ENCODE measurements around the gene SMAD2. TPM values are rescaled to one million over a fixed set of nuclear protein-coding genes. Genes with fewer than 3 reads are reported as not detected.

Gene SMAD2
- total RNA-seq, 1 donor from 2014 or later = 353 TPM

DNA sequence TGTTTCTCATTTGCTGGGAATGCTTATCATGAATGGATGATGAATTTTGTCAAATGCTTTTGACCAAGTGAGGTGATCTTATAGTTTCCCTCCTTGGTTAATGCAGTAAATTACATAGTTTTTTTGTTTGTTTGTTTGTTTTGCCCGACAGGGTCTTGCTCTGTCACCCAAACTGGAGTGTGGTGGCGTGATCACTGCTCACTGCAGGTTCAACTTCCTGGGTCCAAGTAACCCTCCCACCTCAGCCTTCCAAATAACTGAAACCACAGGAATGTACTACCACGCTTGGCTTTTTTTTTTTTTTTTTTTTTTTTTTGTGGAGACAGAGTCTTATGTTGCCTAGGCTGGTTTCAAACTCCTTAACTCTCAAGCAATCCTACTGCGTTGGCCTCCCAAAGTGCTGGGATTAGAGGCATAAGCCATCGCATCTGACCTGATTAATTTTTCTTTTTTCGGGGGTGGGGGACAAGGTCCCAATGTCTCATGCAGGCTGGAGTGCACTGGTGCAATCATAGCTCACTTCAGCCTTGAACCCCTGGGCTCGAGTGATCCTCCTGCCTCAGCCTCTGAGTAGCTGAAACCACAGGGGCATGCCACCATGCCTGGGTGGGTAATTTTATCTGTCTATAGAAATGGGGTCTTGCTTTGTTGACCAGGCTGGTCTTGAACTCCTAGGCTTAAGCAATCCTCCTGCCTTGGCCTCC, 48.6 kb downstream of the SMAD2 start:
- intact Hi-C loops (cut with micrococcal nuclease) = loop anchor here (5.0 kb wide), 1 partner anchor 35 kb away; no protein-coding TSS in a partner anchor
- DNase-seq (ENCODE audit: low spot score) = no peak
- Mint-ChIP-seq H3K36me3 (ENCODE audit: low read depth) (peaks cover 78% of the 10 kb centered on the region), H3K4me1 (ENCODE audit: low read depth) (peaks cover 40% of the 10 kb centered on the region), H3K27me3 (ENCODE audit: low read depth) (no peaks in the 10 kb centered on the region), H3K4me3 (ENCODE audit: low read depth) (no peak overlapping the region), H3K27ac (no peak overlapping the region), H3K9me3 (peaks cover 3% of the 10 kb centered on the region)

DNA sequence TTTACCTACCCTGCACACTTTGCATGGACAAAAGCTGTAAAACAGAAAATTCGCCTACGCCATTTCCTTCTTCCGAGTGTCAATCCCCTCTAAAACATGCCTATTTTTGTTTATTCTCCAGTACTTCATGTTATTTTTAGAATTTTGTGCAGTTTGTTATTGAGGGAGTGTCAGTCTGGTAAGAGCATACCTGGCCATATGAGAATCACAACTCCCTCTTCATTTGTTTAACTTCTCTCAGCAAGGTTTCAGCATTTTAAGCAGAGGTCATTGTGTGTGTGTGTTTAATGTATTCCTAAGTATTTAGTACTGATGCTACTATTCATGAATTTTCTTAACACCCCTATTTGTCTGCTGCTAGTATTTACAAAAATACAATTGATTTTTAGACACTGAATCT, 49.4 kb downstream of the SMAD2 start:
- Mint-ChIP-seq H3K4me3 (ENCODE audit: low read depth) (no peak overlapping the region), H3K27ac (no peak overlapping the region)

DNA sequence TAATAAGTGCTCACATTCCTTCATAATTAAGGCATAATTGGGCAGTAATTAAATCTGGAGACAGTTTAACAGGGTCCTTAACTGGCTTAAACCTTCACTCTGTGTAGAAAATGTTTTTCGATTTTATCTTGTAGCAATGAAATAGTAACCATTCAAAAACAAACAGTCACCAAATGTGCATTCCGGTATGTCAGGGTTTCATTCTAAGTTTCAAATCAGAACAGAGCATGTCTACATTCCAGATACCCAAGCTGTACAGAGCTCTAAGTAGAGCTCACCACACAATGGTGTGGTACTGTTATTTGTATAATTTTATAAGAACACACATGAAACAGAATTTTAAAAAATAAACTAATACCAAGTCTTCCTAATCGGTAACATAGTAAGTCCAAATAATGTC, 52.6 kb downstream of the SMAD2 start:
- Mint-ChIP-seq H3K27ac (no peak overlapping the region), H3K4me1 (ENCODE audit: low read depth) (peaks cover 51% of the 10 kb centered on the region), H3K4me3 (ENCODE audit: low read depth) (no peak overlapping the region), H3K27me3 (ENCODE audit: low read depth) (no peaks in the 10 kb centered on the region), H3K36me3 (ENCODE audit: low read depth) (peaks cover 68% of the 10 kb centered on the region), H3K9me3 (peaks cover 3% of the 10 kb centered on the region)
- DNase-seq (ENCODE audit: low spot score) = no peak
- intact Hi-C loops (cut with micrococcal nuclease) = no loop called here

More for the DNA sequence above, 49.4 kb downstream of the SMAD2 start:
- no peak for DNase-seq (ENCODE audit: low spot score)
- Mint-ChIP-seq H3K36me3 (ENCODE audit: low read depth) (peaks cover 74% of the 10 kb centered on the region), H3K27me3 (ENCODE audit: low read depth) (no peaks in the 10 kb centered on the region), H3K4me1 (ENCODE audit: low read depth) (peaks cover 43% of the 10 kb centered on the region), H3K9me3 (peaks cover 3% of the 10 kb centered on the region)
- intact Hi-C loops (cut with micrococcal nuclease) = loop anchor here (5.0 kb wide), 1 partner anchor 34 kb away; no protein-coding TSS in a partner anchor

DNA sequence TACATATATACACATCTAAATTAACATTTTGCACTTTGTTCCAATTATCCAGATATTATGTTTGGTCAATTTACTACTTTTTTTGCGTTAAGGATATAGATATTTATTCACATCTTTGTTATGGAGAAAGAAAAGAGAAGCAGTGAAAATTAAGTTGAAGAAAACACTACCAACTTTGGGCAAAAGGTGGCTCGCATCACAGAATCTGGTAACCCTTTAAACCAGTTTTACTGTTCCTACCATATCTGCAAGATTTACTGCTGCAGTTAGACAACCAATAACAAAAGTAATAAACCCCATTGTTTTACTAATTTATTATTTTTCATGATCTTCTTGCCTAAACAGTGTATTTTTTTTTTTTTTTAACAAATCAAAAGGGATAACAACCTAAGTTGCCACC, 53.6 kb downstream of the SMAD2 start:
- no peak overlapping the region for H3K4me3 Mint-ChIP-seq (ENCODE audit: low read depth)
- no peaks in the 10 kb centered on the region for H3K27me3 Mint-ChIP-seq (ENCODE audit: low read depth)
- intact Hi-C loops (cut with micrococcal nuclease) = no loop called here
- peak overlapping the region; percentile 49 for H3K27ac Mint-ChIP-seq
- peaks cover 65% of the 10 kb centered on the region for H3K36me3 Mint-ChIP-seq (ENCODE audit: low read depth)
- no peak for DNase-seq (ENCODE audit: low spot score)
- H3K4me1 Mint-ChIP-seq (ENCODE audit: low read depth) = peaks cover 53% of the 10 kb centered on the region
- peaks cover 3% of the 10 kb centered on the region for H3K9me3 Mint-ChIP-seq

DNA sequence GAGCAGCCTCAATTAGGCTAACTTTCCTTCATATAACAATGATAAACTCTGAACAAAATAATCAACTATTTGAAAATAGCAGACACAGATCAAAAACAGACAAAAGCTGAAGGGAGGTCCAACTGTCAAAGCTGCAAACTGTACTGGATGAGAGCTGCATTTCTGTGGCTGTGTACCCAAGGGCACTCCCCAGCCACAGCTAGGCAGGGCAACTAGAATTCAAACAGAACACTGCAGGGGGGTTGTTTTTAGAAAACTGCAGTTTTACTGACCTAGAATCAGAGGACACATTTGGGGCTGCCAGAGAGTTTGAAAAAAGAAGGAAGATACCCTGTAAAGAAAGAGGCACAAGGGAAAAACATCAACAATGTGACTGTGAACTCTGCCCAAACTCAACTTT, 56.8 kb downstream of the SMAD2 start:
- Mint-ChIP-seq H3K27me3 (ENCODE audit: low read depth) (no peaks in the 10 kb centered on the region), H3K4me1 (ENCODE audit: low read depth) (peaks cover 57% of the 10 kb centered on the region), H3K27ac (peak overlapping the region; percentile 86), H3K4me3 (ENCODE audit: low read depth) (no peak overlapping the region), H3K9me3 (no peaks in the 10 kb centered on the region), H3K36me3 (ENCODE audit: low read depth) (peaks cover 54% of the 10 kb centered on the region)
- intact Hi-C loops (cut with micrococcal nuclease) = loop anchor here (2.0 to 5.0 kb wide), 2 partner anchors 53 to 96 kb away; no protein-coding TSS in a partner anchor
- no peak for DNase-seq (ENCODE audit: low spot score)

DNA sequence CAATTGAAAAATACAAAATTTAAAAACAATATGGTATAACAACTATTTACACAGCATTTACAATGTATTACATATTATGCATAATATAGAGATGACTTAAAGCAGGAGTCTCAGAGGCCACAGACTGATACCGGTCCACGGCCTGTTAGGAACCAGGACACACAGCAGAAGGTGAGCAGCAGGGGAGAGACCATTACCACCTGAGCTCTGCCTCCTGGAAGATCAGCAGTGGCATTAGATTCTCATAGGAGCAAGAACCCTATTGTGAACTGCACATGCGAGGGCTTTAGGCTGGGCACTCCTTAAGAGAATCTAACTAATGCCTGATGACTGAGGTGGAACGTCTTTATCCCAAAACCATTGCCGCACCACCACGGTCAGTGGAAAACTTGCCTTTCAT, 58.0 kb downstream of the SMAD2 start:
- no peaks in the 10 kb centered on the region for H3K9me3 Mint-ChIP-seq
- H3K27me3 Mint-ChIP-seq (ENCODE audit: low read depth) = no peaks in the 10 kb centered on the region
- H3K36me3 Mint-ChIP-seq (ENCODE audit: low read depth) = peaks cover 62% of the 10 kb centered on the region
- peaks cover 58% of the 10 kb centered on the region for H3K4me1 Mint-ChIP-seq (ENCODE audit: low read depth)
- intact Hi-C loops (cut with micrococcal nuclease) = loop anchor here (5.0 kb wide), 1 partner anchor 95 kb away; no protein-coding TSS in a partner anchor
- H3K4me3 Mint-ChIP-seq (ENCODE audit: low read depth) = no peak overlapping the region
- no peak for DNase-seq (ENCODE audit: low spot score)
- H3K27ac Mint-ChIP-seq = no peak overlapping the region

DNA sequence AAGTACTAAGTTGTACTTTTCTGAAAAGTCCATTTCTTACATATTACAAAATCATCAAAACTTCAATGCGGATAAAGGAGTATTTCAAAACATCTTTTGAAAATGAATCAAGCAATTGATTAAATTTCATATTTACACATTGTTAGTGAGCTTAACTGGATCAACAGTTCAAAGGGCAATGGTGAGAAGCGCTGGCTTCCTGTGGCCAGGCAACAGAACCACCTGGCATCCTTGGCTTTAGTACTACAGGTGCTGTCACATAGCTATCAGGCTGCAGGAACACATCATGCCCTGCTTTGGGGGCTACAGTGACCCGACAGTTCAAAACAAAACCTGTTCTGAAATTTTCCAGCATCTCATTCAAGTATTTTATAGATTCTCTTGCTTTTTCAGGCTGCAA, 59.2 kb downstream of the SMAD2 start:
- no peak overlapping the region for H3K27ac Mint-ChIP-seq
- no peaks in the 10 kb centered on the region for H3K9me3 Mint-ChIP-seq
- H3K36me3 Mint-ChIP-seq (ENCODE audit: low read depth) = peaks cover 63% of the 10 kb centered on the region
- no peak for DNase-seq (ENCODE audit: low spot score)
- no peak overlapping the region for H3K4me3 Mint-ChIP-seq (ENCODE audit: low read depth)
- no peaks in the 10 kb centered on the region for H3K27me3 Mint-ChIP-seq (ENCODE audit: low read depth)
- H3K4me1 Mint-ChIP-seq (ENCODE audit: low read depth) = peaks cover 53% of the 10 kb centered on the region
- intact Hi-C loops (cut with micrococcal nuclease) = loop anchor here (5.0 kb wide), 1 partner anchor 94 kb away; no protein-coding TSS in a partner anchor

DNA sequence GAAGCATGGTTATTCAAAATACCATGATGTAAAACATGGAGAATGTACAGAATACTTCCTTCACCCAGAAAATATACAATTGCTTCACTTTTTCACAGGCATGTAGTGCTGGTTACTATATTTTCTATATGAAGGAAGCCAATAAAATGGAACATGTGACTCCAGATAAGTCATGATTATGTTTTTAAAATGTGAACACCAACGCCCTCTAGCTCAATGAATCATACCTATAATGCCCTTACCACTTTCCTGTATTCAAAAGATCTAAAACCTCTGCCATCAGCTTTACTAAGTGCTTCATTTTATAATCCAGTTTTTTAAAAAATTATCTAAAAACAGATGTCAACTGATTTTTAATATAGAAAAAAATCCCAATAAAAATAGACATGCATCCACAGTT, 59.9 kb downstream of the SMAD2 start:
- no peak overlapping the region for H3K4me3 Mint-ChIP-seq (ENCODE audit: low read depth)
- H3K27ac Mint-ChIP-seq = peak overlapping the region; percentile 68
- intact Hi-C loops (cut with micrococcal nuclease) = loop anchor here (5.0 kb wide), 1 partner anchor 93 kb away; no protein-coding TSS in a partner anchor

DNA sequence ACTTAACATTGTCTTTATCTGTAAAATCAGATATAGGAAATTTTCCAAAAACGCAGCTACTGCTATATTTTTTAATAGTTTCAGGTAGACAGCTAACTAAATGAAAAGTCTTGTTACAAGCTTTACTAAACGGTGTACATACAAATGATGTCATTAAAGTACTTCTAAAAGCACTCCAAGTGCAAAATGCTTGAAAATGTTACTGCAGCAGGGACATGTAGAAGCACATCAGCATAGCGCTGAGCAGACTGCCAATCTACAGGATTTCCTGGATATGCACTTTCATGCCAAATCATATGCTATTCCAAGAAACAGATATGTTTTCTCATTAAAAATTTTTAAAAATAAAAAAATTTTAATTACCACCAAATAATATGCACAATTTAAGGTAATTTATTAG, 61.7 kb downstream of the SMAD2 start:
- Mint-ChIP-seq H3K36me3 (ENCODE audit: low read depth) (peaks cover 74% of the 10 kb centered on the region), H3K27me3 (ENCODE audit: low read depth) (no peaks in the 10 kb centered on the region), H3K9me3 (no peaks in the 10 kb centered on the region), H3K4me3 (ENCODE audit: low read depth) (no peak overlapping the region), H3K27ac (no peak overlapping the region), H3K4me1 (ENCODE audit: low read depth) (peaks cover 37% of the 10 kb centered on the region)
- no peak for DNase-seq (ENCODE audit: low spot score)
- intact Hi-C loops (cut with micrococcal nuclease) = no loop called here

More for the DNA sequence above, 59.9 kb downstream of the SMAD2 start:
- no peaks in the 10 kb centered on the region for H3K9me3 Mint-ChIP-seq
- H3K36me3 Mint-ChIP-seq (ENCODE audit: low read depth) = peaks cover 68% of the 10 kb centered on the region
- H3K27me3 Mint-ChIP-seq (ENCODE audit: low read depth) = no peaks in the 10 kb centered on the region
- no peak for DNase-seq (ENCODE audit: low spot score)
- H3K4me1 Mint-ChIP-seq (ENCODE audit: low read depth) = peaks cover 51% of the 10 kb centered on the region

DNA sequence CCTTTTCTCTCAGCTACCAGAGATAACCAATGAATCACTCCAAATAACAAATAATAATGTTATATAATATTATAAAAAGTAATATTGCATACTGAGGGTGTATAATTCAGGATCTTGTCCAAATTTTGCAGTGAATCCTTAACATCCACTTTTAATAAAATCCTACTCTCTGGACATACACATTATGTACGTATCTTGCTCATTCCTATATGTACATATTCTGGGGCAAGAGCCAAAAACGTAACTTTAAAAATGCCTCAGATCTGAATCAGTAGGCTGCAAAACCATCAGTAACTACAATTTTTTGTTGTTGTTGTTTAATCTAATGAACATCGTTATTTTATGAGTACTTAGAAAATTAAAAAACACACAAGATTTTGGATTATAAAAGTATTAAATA, 65.3 kb downstream of the SMAD2 start:
- DNase-seq (ENCODE audit: low spot score) = no peak
- Mint-ChIP-seq H3K36me3 (ENCODE audit: low read depth) (peaks cover 83% of the 10 kb centered on the region), H3K27me3 (ENCODE audit: low read depth) (no peaks in the 10 kb centered on the region), H3K27ac (no peak overlapping the region), H3K4me1 (ENCODE audit: low read depth) (peaks cover 19% of the 10 kb centered on the region), H3K4me3 (ENCODE audit: low read depth) (no peak overlapping the region), H3K9me3 (no peaks in the 10 kb centered on the region)
- intact Hi-C loops (cut with micrococcal nuclease) = no loop called here

DNA sequence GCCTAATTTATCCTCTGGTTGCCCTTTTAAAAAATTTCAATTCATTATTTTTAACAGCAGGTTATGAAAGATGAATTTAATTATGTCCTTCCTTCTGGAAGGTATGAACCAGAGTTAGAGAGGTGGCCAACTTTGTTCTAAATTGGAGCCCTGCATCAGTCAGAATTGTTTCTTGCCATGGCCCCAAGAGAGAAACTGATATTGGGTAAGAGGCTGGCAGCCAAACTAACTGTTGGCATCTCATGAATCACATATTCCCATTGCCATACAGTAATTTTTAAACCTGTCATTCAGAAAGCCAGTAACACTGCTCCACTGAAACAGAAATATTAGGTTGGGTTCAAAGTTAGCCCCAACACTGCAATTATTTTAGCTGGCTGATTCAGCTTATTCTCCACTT, 67.4 kb downstream of the SMAD2 start:
- H3K36me3 Mint-ChIP-seq (ENCODE audit: low read depth) = peaks cover 87% of the 10 kb centered on the region
- H3K27ac Mint-ChIP-seq = no peak overlapping the region
- intact Hi-C loops (cut with micrococcal nuclease) = no loop called here
- H3K4me1 Mint-ChIP-seq (ENCODE audit: low read depth) = peaks cover 10% of the 10 kb centered on the region
- no peak overlapping the region for H3K4me3 Mint-ChIP-seq (ENCODE audit: low read depth)
- peaks cover 18% of the 10 kb centered on the region for H3K9me3 Mint-ChIP-seq
- no peaks in the 10 kb centered on the region for H3K27me3 Mint-ChIP-seq (ENCODE audit: low read depth)
- no peak for DNase-seq (ENCODE audit: low spot score)

DNA sequence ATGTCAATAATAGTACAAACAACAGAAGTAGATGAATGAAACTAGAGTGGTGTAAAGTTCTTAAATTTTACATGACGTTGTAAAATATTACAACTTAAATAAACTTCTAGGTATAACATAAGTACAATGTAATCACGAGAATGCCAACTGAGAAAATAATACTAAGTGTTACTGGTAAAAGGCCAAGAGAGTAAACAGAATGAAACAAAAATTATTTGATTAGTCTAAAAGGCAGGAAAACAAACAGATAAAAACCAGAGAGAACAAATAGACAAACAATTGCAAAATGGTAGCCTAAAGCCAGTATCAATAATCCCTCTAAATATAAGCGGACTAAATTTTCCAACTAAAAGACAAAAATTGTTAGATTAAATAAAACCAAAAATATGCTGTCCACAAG, 71.9 kb downstream of the SMAD2 start:
- intact Hi-C loops (cut with micrococcal nuclease) = no loop called here
- Mint-ChIP-seq H3K36me3 (ENCODE audit: low read depth) (peaks cover 86% of the 10 kb centered on the region), H3K4me3 (ENCODE audit: low read depth) (no peak overlapping the region), H3K4me1 (ENCODE audit: low read depth) (peaks cover 4% of the 10 kb centered on the region), H3K27me3 (ENCODE audit: low read depth) (no peaks in the 10 kb centered on the region), H3K27ac (no peak overlapping the region), H3K9me3 (peaks cover 47% of the 10 kb centered on the region)
- no peak for DNase-seq (ENCODE audit: low spot score)

DNA sequence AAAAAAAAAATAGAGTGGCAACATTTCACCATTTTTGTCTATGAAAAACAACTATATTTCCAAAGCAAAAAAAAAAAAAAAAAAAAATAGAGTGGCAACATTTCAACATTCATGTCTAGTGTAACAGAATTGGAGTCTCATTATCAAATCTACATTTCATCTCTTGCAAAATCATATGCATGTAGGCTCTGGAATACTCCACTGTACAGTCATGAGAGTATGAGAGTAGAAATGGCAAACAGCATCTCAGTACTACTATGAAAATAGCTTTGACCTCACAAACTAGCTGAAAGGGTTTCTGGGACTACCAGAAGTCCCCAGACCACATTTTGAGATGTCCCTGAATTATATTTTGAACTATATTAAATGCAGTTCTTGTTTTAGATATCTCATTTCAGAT, 82.8 kb downstream of the SMAD2 start:
- Mint-ChIP-seq H3K9me3 (no peaks in the 10 kb centered on the region), H3K36me3 (ENCODE audit: low read depth) (peaks cover 78% of the 10 kb centered on the region), H3K4me1 (ENCODE audit: low read depth) (no peaks in the 10 kb centered on the region), H3K27me3 (ENCODE audit: low read depth) (no peaks in the 10 kb centered on the region), H3K27ac (no peak overlapping the region), H3K4me3 (ENCODE audit: low read depth) (no peak overlapping the region)
- DNase-seq (ENCODE audit: low spot score) = no peak
- intact Hi-C loops (cut with micrococcal nuclease) = loop anchor here (5.0 kb wide), 1 partner anchor 35 kb away; no protein-coding TSS in a partner anchor
